ENCODE data around the gene KDM4B. TPM values are rescaled to one million over a fixed set of nuclear protein-coding genes. Genes with fewer than 3 reads are reported as not detected.
"Not testable (repeated sequence)": the region's sequence is repeated elsewhere in the genome, so short reads cannot be mapped to it uniquely, and the experiment has no call there.

KDM4B gene
- total RNA-seq, 1 donor from 2014 or later, result 21.2 TPM

DNA sequence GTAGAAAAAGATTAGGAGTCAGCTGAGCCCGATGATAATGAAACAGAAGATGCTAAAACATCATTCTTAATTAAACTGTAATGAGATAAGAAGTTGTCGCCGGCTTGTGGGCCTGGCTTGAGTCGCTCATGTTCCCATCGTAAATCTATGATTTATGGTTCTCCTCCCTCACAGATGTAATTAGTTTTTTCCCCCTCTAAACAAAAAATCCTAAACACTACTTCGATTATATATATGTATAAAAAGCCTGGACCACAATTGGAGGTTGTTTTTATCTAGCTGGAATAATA, 220.3 kb downstream of the KDM4B start:
- Histone ChIP-seq H3K4me3 (ENCODE audit: low read depth, low read length) (no peak overlapping the region), H3K27me3 (ENCODE audit: control insufficient read depth, insufficient read depth, low read length) (no peaks in the 10 kb centered on the region), H3K36me3 (ENCODE audit: control insufficient read depth, insufficient read depth, low read length) (no peaks in the 10 kb centered on the region)
- TF ChIP-seq, protein P1, sequence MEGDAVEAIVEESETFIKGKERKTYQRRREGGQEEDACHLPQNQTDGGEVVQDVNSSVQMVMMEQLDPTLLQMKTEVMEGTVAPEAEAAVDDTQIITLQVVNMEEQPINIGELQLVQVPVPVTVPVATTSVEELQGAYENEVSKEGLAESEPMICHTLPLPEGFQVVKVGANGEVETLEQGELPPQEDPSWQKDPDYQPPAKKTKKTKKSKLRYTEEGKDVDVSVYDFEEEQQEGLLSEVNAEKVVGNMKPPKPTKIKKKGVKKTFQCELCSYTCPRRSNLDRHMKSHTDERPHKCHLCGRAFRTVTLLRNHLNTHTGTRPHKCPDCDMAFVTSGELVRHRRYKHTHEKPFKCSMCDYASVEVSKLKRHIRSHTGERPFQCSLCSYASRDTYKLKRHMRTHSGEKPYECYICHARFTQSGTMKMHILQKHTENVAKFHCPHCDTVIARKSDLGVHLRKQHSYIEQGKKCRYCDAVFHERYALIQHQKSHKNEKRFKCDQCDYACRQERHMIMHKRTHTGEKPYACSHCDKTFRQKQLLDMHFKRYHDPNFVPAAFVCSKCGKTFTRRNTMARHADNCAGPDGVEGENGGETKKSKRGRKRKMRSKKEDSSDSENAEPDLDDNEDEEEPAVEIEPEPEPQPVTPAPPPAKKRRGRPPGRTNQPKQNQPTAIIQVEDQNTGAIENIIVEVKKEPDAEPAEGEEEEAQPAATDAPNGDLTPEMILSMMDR (IDR thresholded peaks at IDR 0.05; ENCODE audit: insufficient read depth, low read length, poor library complexity, severe bottlenecking), result no peak
- no peak for DNase-seq (ENCODE audit: low read depth)

DNA sequence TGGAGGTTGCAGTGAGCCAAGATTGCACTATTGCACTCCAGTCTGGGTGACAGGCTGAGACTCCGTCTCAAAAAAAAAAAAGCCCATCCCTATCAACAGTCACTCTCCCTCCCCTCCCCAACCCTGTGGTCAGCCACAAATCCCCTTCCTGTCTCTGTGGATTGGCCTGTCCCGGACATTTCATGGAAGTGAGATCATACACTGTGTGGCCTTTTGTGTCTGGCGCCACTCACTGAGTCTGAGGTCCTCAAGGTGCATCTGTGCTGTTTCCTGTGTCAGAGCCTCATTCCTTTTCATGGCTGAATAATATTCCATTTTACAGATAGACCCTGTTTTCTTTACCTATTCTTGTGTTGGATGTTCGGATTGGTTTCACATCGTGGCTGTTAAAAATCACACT, 222.2 kb downstream of the KDM4B start:
- Histone ChIP-seq H3K36me3 (ENCODE audit: control insufficient read depth, insufficient read depth, low read length) (no peaks in the 10 kb centered on the region), H3K27me3 (ENCODE audit: control insufficient read depth, insufficient read depth, low read length) (no peaks in the 10 kb centered on the region), H3K4me3 (ENCODE audit: low read depth, low read length) (no peak overlapping the region)
- TF ChIP-seq, protein P1 (IDR thresholded peaks at IDR 0.05; ENCODE audit: insufficient read depth, low read length, poor library complexity, severe bottlenecking), result no peak
- no peak for DNase-seq (ENCODE audit: low read depth)

DNA sequence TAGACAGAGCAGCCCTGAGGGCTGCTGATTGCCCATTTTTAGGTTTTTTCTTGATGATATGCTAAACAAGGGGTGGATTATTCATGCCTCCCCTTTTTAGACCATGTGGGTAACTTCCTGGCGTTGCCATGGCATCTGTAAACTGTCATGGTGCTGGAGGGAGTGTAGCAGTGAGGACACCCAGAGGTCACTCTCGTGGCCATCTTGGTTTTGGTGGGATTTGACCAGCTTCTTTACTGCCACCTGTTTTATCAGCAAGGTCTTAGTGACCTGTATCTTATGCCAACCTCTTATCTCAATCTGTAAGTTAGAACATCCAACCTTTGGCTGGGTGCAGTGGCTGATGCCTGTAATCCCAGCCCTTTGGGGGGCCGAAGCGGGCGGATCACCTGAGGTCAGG, 223.7 kb downstream of the KDM4B start:
- TF ChIP-seq, protein P1 (IDR thresholded peaks at IDR 0.05; ENCODE audit: insufficient read depth, low read length, poor library complexity, severe bottlenecking), result no peak
- no peaks in the 10 kb centered on the region for H3K36me3 ChIP-seq (ENCODE audit: control insufficient read depth, insufficient read depth, low read length)
- H3K4me3 ChIP-seq (ENCODE audit: low read depth, low read length), result no peak overlapping the region

DNA sequence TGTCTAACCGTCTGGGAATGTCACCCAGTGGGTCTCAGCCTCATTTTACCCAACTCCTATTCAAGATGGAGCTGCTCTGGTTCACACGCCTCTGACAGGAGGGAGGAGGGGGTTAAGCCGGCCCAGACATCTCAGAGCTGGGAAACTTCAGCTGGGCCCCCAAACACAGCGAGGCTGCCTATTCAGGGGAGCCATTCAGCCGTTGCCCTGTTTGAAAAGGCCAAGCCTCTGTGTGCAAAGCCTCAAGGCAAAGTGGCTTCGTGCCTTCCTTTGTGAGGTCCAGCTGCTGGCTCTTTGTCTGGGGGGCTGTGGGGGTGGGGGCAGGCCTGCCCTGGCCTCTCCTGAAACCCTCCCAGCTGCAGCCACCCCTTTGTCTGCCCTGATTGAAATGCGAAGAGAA, 224.3 kb downstream of the KDM4B start:
- no peak for DNase-seq (ENCODE audit: low read depth)
- TF ChIP-seq, protein P1 (IDR thresholded peaks at IDR 0.05; ENCODE audit: insufficient read depth, low read length, poor library complexity, severe bottlenecking), result no peak
- H3K36me3 ChIP-seq (ENCODE audit: control insufficient read depth, insufficient read depth, low read length), result no peaks in the 10 kb centered on the region
- no peak overlapping the region for H3K4me3 ChIP-seq (ENCODE audit: low read depth, low read length)
- H3K27me3 ChIP-seq (ENCODE audit: control insufficient read depth, insufficient read depth, low read length), result no peaks in the 10 kb centered on the region

More for the DNA sequence above, 223.7 kb downstream of the KDM4B start:
- no peak for DNase-seq (ENCODE audit: low read depth)
- no peaks in the 10 kb centered on the region for H3K27me3 ChIP-seq (ENCODE audit: control insufficient read depth, insufficient read depth, low read length)

DNA sequence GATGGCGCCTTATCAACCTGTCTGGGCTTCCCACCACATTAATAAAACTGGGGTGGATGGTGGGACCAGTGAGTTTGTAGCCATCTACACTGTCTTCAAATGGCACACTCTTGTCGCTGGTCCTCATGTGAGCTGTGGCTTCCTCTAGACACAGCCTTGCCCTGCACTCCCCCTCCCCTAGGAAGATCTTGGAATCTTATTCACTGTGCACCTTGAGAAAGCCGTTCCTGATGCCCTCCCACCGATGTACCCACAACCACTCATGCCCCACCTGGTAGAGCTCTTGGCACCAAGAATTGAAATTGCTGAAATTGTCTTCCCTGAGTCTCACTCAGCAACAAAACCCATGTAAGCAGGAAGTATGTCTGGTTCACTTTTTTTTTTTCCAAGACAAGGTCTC, 225.7 kb downstream of the KDM4B start:
- H3K27me3 ChIP-seq (ENCODE audit: control insufficient read depth, insufficient read depth, low read length), result no peaks in the 10 kb centered on the region
- no peaks in the 10 kb centered on the region for H3K36me3 ChIP-seq (ENCODE audit: control insufficient read depth, insufficient read depth, low read length)
- no peak for DNase-seq (ENCODE audit: low read depth)
- TF ChIP-seq, protein P1 (IDR thresholded peaks at IDR 0.05; ENCODE audit: insufficient read depth, low read length, poor library complexity, severe bottlenecking), result no peak
- H3K4me3 ChIP-seq (ENCODE audit: low read depth, low read length), result no peak overlapping the region

DNA sequence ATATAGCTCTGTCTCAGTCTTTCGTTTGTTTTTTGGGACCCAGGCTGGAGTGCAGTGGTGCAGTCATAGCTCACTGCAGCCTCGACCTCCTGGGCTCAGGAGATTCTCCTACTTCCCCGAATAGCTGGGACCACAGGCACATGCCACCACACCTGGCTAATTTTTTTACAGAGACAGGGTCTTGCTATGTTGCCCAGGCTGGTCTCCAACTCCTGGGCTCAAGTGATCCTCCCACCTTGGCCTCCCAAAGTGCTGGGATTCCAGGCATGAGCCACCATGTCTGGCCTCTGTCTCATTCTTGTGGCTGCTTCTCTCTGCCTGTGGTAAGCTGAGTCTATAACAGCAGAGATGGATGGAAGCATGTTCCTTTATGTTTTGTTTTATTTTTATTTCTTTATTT, 226.7 kb downstream of the KDM4B start:
- H3K27me3 ChIP-seq (ENCODE audit: control insufficient read depth, insufficient read depth, low read length); DNase-seq (ENCODE audit: low read depth); H3K4me3 ChIP-seq (ENCODE audit: low read depth, low read length); H3K36me3 ChIP-seq (ENCODE audit: control insufficient read depth, insufficient read depth, low read length): not testable (repeated sequence)

Data from kidney epithelial cell (primary cell).